ENCODE results near the gene RFX1. TPM values are rescaled to one million over a fixed set of nuclear protein-coding genes. Genes with fewer than 3 reads are reported as not detected.

Gene RFX1
- total and polyA plus RNA-seq, 9 of the 15 experiments (the other 6 are each of a cell fraction or from before 2014, with no cell fraction given) = 0.14 to 19.3 (median 1.2) TPM

DNA sequence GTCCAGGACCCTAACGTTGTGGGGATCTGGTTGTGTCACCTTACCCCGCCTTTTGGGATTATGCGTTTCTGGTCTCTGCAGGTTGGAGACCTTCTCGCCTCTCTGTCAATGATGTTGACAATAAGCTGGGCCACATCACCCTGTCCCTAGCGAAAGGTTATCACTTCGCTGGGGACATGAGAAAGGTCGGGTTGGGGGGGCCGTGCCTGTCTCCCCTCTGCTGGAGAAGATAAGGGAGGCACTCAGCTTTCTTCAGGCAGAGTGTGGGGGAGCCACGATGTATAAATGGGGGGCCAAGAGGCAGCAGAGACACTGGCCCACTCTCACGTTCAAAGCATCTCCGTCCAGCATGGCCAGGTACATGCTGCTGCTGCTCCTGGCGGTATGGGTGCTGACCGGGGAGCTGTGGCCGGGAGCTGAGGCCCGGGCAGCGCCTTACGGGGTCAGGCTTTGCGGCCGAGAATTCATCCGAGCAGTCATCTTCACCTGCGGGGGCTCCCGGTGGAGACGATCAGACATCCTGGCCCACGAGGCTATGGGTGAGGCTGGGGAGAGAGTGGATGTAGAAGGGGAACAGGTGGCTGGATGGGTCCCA, 21.8 kb upstream of the RFX1 start, which contains the start of gene RLN3 (continued):
- TF ChIP-seq TAF7 (tag; IDR thresholded peaks at IDR 0.05) = no peak
- no peak for TF ChIP-seq ETS2 (tag; IDR thresholded peaks at IDR 0.05; ENCODE audit: borderline replicate concordance, poor library complexity, severe bottlenecking)
- no peak for TF ChIP-seq PTTG1 (tag; IDR thresholded peaks at IDR 0.05; ENCODE audit: low read depth)
- no peak for TF ChIP-seq RBM17 (IDR thresholded peaks at IDR 0.05; ENCODE audit: borderline replicate concordance, low read depth, low read length)
- TF ChIP-seq, protein P1, sequence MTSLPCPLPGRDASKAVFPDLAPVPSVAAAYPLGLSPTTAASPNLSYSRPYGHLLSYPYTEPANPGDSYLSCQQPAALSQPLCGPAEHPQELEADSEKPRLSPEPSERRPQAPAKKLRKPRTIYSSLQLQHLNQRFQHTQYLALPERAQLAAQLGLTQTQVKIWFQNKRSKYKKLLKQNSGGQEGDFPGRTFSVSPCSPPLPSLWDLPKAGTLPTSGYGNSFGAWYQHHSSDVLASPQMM (CRISPR knock-in tag; IDR thresholded peaks at IDR 0.05) = no peak
- no peak for TF ChIP-seq TAF1 (IDR thresholded peaks at IDR 0.05; ENCODE audit: control insufficient read depth, extremely low read depth, insufficient read depth, low read length, severe bottlenecking)
- no peak for TF ChIP-seq HLTF (IDR thresholded peaks at IDR 0.05)
- TF ChIP-seq, protein P2, sequence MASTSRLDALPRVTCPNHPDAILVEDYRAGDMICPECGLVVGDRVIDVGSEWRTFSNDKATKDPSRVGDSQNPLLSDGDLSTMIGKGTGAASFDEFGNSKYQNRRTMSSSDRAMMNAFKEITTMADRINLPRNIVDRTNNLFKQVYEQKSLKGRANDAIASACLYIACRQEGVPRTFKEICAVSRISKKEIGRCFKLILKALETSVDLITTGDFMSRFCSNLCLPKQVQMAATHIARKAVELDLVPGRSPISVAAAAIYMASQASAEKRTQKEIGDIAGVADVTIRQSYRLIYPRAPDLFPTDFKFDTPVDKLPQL (IDR thresholded peaks at IDR 0.05; ENCODE audit: extremely low read depth, insufficient read length) = no peak
- TF ChIP-seq, protein P3, sequence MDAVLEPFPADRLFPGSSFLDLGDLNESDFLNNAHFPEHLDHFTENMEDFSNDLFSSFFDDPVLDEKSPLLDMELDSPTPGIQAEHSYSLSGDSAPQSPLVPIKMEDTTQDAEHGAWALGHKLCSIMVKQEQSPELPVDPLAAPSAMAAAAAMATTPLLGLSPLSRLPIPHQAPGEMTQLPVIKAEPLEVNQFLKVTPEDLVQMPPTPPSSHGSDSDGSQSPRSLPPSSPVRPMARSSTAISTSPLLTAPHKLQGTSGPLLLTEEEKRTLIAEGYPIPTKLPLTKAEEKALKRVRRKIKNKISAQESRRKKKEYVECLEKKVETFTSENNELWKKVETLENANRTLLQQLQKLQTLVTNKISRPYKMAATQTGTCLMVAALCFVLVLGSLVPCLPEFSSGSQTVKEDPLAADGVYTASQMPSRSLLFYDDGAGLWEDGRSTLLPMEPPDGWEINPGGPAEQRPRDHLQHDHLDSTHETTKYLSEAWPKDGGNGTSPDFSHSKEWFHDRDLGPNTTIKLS (IDR thresholded peaks at IDR 0.05; ENCODE audit: borderline replicate concordance, low read depth) = no peak
- TF ChIP-seq E2F3 (CRISPR knock-in tag; IDR thresholded peaks at IDR 0.05) = no peak
- TF ChIP-seq RCOR1 (IDR thresholded peaks at IDR 0.05; ENCODE audit: borderline replicate concordance in 1 of 2, low read depth in 2 of 2, low read length in 2 of 2) = peak in 1 of 2 experiments; percentile 67; a peak in 1 of 4 replicates
- TF ChIP-seq, protein P4, sequence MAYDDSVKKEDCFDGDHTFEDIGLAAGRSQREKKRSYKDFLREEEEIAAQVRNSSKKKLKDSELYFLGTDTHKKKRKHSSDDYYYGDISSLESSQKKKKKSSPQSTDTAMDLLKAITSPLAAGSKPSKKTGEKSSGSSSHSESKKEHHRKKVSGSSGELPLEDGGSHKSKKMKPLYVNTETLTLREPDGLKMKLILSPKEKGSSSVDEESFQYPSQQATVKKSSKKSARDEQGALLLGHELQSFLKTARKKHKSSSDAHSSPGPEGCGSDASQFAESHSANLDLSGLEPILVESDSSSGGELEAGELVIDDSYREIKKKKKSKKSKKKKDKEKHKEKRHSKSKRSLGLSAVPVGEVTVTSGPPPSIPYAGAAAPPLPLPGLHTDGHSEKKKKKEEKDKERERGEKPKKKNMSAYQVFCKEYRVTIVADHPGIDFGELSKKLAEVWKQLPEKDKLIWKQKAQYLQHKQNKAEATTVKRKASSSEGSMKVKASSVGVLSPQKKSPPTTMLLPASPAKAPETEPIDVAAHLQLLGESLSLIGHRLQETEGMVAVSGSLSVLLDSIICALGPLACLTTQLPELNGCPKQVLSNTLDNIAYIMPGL (CRISPR knock-in tag; IDR thresholded peaks at IDR 0.05) = no peak
- no peak for TF ChIP-seq ZNF143 (CRISPR knock-in tag; IDR thresholded peaks at IDR 0.05)
- TF ChIP-seq, protein P5, sequence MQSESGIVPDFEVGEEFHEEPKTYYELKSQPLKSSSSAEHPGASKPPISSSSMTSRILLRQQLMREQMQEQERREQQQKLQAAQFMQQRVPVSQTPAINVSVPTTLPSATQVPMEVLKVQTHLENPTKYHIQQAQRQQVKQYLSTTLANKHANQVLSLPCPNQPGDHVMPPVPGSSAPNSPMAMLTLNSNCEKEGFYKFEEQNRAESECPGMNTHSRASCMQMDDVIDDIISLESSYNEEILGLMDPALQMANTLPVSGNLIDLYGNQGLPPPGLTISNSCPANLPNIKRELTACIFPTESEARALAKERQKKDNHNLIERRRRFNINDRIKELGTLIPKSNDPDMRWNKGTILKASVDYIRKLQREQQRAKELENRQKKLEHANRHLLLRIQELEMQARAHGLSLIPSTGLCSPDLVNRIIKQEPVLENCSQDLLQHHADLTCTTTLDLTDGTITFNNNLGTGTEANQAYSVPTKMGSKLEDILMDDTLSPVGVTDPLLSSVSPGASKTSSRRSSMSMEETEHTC (IDR thresholded peaks at IDR 0.05) = no peak
- no peak for TF ChIP-seq SMAD2 (IDR thresholded peaks at IDR 0.05; ENCODE audit: low read depth, low read length)
- TF ChIP-seq ILK (tag; IDR thresholded peaks at IDR 0.05; ENCODE audit: borderline replicate concordance, low read depth) = no peak
- no peak for TF ChIP-seq ZNF133 (CRISPR knock-in tag; IDR thresholded peaks at IDR 0.05)
- TF ChIP-seq, protein P6, sequence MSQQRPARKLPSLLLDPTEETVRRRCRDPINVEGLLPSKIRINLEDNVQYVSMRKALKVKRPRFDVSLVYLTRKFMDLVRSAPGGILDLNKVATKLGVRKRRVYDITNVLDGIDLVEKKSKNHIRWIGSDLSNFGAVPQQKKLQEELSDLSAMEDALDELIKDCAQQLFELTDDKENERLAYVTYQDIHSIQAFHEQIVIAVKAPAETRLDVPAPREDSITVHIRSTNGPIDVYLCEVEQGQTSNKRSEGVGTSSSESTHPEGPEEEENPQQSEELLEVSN (IDR thresholded peaks at IDR 0.05; ENCODE audit: borderline replicate concordance in 1 of 2, extremely low read depth in 1 of 2, insufficient read depth in 1 of 2, insufficient read length in 1 of 2, low read depth in 1 of 2, low read length in 1 of 2, poor library complexity in 1 of 2, severe bottlenecking in 1 of 2) = no peak
- peak; percentile 66; the same call in 1 of the 2 replicates for TF ChIP-seq CTBP1 (IDR thresholded peaks at IDR 0.05; ENCODE audit: borderline replicate concordance)
- no peak; the same call in 1 of the 2 replicates for TF ChIP-seq SMARCA4 (IDR thresholded peaks at IDR 0.05)
- peak; percentile 60; the same call in 1 of the 2 replicates for TF ChIP-seq TAL1 (IDR thresholded peaks at IDR 0.05)
